Measurements from ENCODE around the gene DLGAP5.

DNA sequence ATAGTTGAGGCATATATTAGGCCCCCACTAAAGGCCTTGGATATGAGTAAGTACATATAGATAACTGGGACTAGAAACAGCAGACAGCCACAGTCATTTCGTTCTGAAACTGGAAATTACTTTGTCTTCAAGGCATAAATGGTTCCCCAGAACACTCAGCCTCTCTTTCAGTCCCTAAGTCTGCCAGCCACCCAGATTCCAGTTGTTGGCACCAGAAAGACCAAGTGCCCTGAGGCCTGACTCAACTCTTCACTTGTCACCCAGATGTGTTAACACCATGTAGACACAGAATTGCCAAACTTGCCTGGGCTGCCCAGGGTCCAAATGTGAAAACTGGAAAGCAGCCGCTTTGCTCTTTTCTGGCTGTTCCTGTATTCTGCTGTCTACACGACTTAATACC lies 65.4 kb downstream of the DLGAP5 start:
- TF ChIP-seq EZH2 (IDR thresholded peaks at IDR 0.05; ENCODE audit: low read length) = no peak
- TF ChIP-seq, protein P1, sequence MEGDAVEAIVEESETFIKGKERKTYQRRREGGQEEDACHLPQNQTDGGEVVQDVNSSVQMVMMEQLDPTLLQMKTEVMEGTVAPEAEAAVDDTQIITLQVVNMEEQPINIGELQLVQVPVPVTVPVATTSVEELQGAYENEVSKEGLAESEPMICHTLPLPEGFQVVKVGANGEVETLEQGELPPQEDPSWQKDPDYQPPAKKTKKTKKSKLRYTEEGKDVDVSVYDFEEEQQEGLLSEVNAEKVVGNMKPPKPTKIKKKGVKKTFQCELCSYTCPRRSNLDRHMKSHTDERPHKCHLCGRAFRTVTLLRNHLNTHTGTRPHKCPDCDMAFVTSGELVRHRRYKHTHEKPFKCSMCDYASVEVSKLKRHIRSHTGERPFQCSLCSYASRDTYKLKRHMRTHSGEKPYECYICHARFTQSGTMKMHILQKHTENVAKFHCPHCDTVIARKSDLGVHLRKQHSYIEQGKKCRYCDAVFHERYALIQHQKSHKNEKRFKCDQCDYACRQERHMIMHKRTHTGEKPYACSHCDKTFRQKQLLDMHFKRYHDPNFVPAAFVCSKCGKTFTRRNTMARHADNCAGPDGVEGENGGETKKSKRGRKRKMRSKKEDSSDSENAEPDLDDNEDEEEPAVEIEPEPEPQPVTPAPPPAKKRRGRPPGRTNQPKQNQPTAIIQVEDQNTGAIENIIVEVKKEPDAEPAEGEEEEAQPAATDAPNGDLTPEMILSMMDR (optimal IDR thresholded peaks at IDR 0.05 in 1 of 3, IDR thresholded peaks at IDR 0.05 in 1 of 3, conservative IDR thresholded peaks at IDR 0.05 in 1 of 3; ENCODE audit: extremely low read depth in 1 of 3, insufficient read depth in 2 of 3, low read length in 3 of 3) = no peak
